ENCODE measurements around the gene BEGAIN. TPM values are rescaled to one million over a fixed set of nuclear protein-coding genes. Genes with fewer than 3 reads are reported as not detected.

BEGAIN gene
- total RNA-seq, result 10 to 100 TPM in 1 of 4 donors, 1 to 10 TPM in 2, not detected in 1; 2.6 to 16.5 (median 4.4) TPM

DNA sequence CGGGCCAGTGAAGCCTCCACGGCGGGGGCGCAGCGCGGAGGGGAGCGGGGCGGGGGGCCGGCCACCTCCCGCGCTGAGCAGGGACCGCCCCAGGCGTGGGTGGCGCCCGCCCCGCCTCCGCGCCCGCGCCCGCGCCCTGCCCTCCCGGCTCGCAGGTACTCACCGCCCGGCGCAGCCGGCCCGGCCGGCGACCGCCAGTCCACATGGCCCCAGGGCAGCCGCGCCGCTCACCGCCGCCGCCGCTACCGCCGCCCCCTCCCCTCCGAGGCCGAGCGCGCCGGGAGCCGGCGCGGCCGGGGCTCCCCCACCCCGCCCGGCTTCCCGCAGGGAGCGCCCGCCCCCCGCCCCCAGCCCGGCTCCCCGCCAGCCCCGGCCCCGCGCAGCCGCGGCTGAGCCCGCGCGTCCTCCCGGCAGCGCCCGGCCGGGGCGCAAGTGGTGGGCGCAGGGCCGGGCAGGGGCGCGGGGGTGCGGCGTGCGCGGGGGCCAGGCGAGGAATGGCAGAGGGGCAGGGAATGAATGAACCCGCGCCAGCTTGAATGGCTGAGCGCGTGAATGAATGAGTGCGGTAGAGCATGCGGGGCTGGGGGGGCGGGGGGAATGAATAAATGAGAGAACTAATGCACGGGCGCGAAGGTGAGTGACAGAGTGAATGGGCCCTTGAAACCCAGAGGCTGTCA lies at the start of gene BEGAIN:
TSS of gene BEGAIN (minus strand) at position 332 of the 677 bp plus-strand sequence. CDS start at position 205, 127 bp downstream.
- Histone ChIP-seq H3K36me3 (no peaks in the 10 kb centered on the region), H3K4me3 (peak within 1 kb of the TSS; percentile 8 to 37), H3K27ac (no peak within 1 kb of the TSS), H3K9me3 (no peaks in the 10 kb centered on the region), H3K4me1 (no peaks in the 10 kb centered on the region), H3K27me3 (no peaks in the 10 kb centered on the region)
- DNase-seq, result no peak
- intact Hi-C loops (cut with DNase I; ENCODE audit: low total_unique reads), result no loop called here
- TF ChIP-seq POLR2A (IDR thresholded peaks at IDR 0.05), result no peak
- TF ChIP-seq, protein P1, sequence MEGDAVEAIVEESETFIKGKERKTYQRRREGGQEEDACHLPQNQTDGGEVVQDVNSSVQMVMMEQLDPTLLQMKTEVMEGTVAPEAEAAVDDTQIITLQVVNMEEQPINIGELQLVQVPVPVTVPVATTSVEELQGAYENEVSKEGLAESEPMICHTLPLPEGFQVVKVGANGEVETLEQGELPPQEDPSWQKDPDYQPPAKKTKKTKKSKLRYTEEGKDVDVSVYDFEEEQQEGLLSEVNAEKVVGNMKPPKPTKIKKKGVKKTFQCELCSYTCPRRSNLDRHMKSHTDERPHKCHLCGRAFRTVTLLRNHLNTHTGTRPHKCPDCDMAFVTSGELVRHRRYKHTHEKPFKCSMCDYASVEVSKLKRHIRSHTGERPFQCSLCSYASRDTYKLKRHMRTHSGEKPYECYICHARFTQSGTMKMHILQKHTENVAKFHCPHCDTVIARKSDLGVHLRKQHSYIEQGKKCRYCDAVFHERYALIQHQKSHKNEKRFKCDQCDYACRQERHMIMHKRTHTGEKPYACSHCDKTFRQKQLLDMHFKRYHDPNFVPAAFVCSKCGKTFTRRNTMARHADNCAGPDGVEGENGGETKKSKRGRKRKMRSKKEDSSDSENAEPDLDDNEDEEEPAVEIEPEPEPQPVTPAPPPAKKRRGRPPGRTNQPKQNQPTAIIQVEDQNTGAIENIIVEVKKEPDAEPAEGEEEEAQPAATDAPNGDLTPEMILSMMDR (IDR thresholded peaks at IDR 0.05), result no peak

- intact Hi-C loops (cut with DNase I; ENCODE audit: low total_unique reads), result no loop called here
- no peak overlapping the region for H3K4me3 ChIP-seq
- H3K4me1 ChIP-seq, result no peaks in the 10 kb centered on the region
- TF ChIP-seq, protein P1 (IDR thresholded peaks at IDR 0.05), result no peak
- TF ChIP-seq POLR2A (IDR thresholded peaks at IDR 0.05), result no peak
- no peak overlapping the region for H3K27ac ChIP-seq
- no peaks in the 10 kb centered on the region for H3K36me3 ChIP-seq
- no peaks in the 10 kb centered on the region for H3K27me3 ChIP-seq
- DNase-seq, result no peak
- H3K9me3 ChIP-seq, result no peaks in the 10 kb centered on the region
Measured at GRCh38 chr14:100636559-100636958, 49.3 kb upstream of the BEGAIN start.

DNA sequence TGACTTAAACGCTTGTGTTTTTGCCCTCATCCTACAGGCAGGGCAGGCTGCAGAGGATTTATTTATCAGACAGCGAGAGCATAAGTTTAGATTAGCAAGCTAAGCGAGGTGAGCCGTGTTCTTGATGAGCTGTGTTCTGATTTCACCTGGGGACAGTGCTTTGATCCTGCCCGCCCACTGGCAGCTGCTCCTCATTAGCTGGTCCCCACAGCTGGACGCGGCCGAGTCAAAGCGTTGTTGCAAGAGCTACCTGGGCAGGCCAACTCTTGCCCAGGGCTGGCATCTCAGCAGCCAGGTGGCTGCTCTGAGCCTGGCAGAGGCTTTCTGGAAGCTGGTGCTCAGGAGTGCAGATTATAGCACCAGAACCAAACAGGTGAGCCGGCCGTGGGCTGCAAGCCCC lies 46.8 kb upstream of the BEGAIN start:
- Histone ChIP-seq H3K27ac (no peak overlapping the region), H3K36me3 (no peaks in the 10 kb centered on the region), H3K27me3 (no peaks in the 10 kb centered on the region), H3K9me3 (no peaks in the 10 kb centered on the region), H3K4me1 (no peaks in the 10 kb centered on the region), H3K4me3 (no peak overlapping the region)
- TF ChIP-seq POLR2A (IDR thresholded peaks at IDR 0.05), result no peak
- TF ChIP-seq, protein P1 (IDR thresholded peaks at IDR 0.05), result no peak
- intact Hi-C loops (cut with DNase I; ENCODE audit: low total_unique reads), result no loop called here
- DNase-seq, result no peak

- Histone ChIP-seq H3K4me1 (no peaks in the 10 kb centered on the region), H3K36me3 (no peaks in the 10 kb centered on the region), H3K27ac (no peak overlapping the region), H3K27me3 (no peaks in the 10 kb centered on the region), H3K4me3 (no peak overlapping the region), H3K9me3 (no peaks in the 10 kb centered on the region)
- TF ChIP-seq, protein P1 (IDR thresholded peaks at IDR 0.05), result no peak
- no peak for TF ChIP-seq POLR2A (IDR thresholded peaks at IDR 0.05)
- DNase-seq, result no peak
- intact Hi-C loops (cut with DNase I; ENCODE audit: low total_unique reads), result no loop called here
Measured at GRCh38 chr14:100633406-100633805, 46.2 kb upstream of the BEGAIN start.

DNA sequence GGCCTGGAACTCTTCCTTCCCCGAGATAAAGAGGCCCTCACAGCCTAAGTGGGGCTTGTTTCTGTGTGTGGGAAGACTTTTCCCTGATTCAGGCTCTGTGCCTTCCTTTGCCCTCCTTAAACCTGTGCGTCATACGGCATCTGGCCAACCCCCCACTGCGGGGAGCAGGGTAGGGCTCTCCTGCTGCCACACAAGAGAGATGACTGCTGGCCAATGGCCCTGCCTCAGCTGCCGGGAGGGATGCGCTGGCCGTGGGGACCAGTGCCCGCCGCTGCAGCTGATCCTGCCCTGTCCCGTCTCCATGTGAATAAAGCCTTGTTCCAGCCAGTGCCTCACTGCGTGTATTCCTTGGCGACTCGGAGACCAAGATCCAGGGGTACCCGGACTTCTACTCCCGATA lies 42.5 kb upstream of the BEGAIN start:
- Histone ChIP-seq H3K27ac (no peak overlapping the region), H3K4me1 (no peaks in the 10 kb centered on the region), H3K4me3 (no peak overlapping the region), H3K36me3 (no peaks in the 10 kb centered on the region), H3K27me3 (no peaks in the 10 kb centered on the region), H3K9me3 (no peaks in the 10 kb centered on the region)
- intact Hi-C loops (cut with DNase I; ENCODE audit: low total_unique reads), result no loop called here
- TF ChIP-seq, protein P1 (IDR thresholded peaks at IDR 0.05), result no peak
- no peak for DNase-seq
